Activated naive CD4-positive, alpha-beta T cell treated with anti-CD3 and anti-CD28 coated beads, Interleukin-2, amount 50 U/mL, for 24 hours (primary cell): ENCODE data around the gene ZBTB24.
"Not testable (repeated sequence)": the region's sequence is repeated elsewhere in the genome, so short reads cannot be mapped to it uniquely, and the experiment has no call there.

Experiments used
- H3K27ac Mint-ChIP-seq: one replicate; pipeline ENCODE4 v1.8.0; 2021; ENCODE audit warnings: mild to moderate bottlenecking, mixed read lengths
- H3K27me3 Mint-ChIP-seq: one replicate; pipeline ENCODE4 v1.8.0; 2021; ENCODE audit warnings: mixed read lengths
- H3K36me3 Mint-ChIP-seq: one replicate; pipeline ENCODE4 v1.8.0; 2021; ENCODE audit warnings: mixed read lengths
- H3K4me1 Mint-ChIP-seq: one replicate; pipeline ENCODE4 v1.8.0; 2021; ENCODE audit warnings: mixed read lengths
- H3K4me3 Mint-ChIP-seq: one replicate; pipeline ENCODE4 v1.8.0; 2021; ENCODE audit warnings: mild to moderate bottlenecking, mixed read lengths
- H3K9me3 Mint-ChIP-seq: one replicate; pipeline ENCODE4 v1.8.0; 2021; ENCODE audit warnings: mixed read lengths

The ZBTB24 gene

DNA sequence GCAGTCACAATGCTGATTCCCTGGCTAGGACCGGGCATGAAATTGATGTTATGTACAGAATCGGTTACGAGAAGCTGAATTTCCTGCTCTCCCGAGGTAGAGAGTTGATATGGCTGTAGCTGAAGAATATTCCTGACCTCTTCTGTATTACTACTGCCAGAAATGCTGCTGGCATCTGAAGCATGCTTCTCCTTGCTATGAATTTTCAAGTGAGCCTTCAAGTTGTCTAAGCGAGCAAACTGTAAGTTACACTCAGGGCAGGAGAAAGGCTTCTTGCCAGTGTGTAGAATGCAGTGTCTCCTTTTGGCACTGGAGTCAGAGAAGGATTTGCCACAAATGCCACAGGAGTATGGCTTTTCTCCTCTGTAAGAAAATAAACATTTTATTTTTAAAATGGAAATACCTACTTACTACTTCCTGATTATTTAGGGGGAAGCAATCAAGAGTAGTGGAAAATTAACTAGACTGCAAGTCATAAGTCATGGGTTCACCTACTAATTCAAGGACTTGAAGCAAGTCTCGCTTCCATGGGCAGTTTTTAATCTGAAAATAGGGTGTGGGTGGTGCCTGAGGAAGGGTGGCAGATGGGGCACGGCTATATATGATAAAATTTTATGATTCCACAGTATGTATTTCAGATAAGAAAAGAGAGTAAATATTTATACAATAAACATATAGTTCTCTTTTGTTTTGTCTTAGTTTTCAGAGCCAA lies 16.7 kb downstream of the ZBTB24 start:
- Mint-ChIP-seq H3K4me1 (peaks cover 70% of the 10 kb centered on the region), H3K27ac (no peak overlapping the region), H3K36me3 (peaks cover 39% of the 10 kb centered on the region), H3K4me3 (no peak overlapping the region), H3K27me3 (no peaks in the 10 kb centered on the region), H3K9me3 (peaks cover 5% of the 10 kb centered on the region)

DNA sequence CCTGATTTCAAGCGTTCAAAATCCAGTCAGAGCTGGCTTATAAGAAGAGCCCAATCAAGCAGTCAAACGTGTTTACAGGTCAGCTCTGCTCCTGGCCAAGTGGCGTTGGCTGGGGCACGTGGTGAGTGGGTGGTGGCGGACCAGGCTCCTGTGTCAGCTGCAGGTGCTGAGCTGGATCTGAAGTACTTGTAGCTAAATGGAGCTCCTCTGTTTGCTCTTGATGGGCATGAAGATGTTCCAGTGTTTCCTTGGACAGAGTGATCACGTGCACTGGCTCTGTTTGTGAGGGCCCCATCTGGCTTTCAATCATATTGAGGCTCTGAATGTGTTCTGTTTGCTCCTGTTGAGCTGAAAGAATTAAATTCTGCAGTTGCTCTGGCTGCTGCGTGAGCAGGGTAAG lies 17.2 kb downstream of the ZBTB24 start:
- H3K36me3 Mint-ChIP-seq, result peaks cover 42% of the 10 kb centered on the region
- H3K4me3 Mint-ChIP-seq, result no peak overlapping the region
- peaks cover 67% of the 10 kb centered on the region for H3K4me1 Mint-ChIP-seq

DNA sequence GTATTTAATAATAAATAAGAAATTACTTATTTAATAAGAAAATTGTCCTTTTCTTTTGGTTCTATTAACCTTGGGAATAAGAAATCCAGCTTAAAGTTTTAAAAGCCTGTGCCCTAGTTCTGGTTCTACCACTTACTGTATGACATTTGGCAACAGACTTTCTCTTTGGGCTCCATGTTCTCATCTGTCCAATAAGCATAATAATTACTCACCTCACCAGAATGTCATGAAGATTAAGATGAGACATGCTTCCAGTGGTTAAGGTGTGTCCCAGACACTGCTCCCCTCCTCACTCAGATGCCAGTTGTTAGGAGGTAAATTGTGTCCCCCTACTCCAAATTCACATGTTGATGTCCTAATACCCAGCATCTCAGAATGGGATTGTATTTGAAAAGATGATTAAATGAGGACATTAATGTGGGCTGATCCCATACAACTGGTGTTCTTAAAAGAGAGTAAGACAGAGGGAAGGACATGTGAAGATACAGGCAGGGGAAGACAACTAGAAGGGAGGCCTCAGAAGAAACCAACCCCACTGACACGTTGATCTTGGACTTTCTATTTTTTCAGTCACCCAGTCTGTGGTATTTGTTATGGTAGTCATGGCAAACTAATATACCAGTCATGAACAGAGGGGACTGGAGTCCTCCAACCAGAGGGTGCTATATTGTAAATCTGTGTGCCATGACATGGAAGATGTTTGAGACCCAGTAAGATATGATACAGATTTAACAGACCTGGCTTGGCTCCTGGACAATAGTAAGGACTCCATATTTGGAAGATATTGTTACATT lies 21.1 kb downstream of the ZBTB24 start:
- Mint-ChIP-seq H3K9me3 (peaks cover 5% of the 10 kb centered on the region), H3K27me3 (no peaks in the 10 kb centered on the region), H3K27ac (peak overlapping the region; percentile 91), H3K36me3 (peaks cover 23% of the 10 kb centered on the region), H3K4me1 (peaks cover 70% of the 10 kb centered on the region), H3K4me3 (no peak overlapping the region)

More for the DNA sequence above, 17.2 kb downstream of the ZBTB24 start:
- H3K27ac Mint-ChIP-seq, result peak overlapping the region; percentile 46
- H3K27me3 Mint-ChIP-seq, result no peaks in the 10 kb centered on the region
- peaks cover 5% of the 10 kb centered on the region for H3K9me3 Mint-ChIP-seq

DNA sequence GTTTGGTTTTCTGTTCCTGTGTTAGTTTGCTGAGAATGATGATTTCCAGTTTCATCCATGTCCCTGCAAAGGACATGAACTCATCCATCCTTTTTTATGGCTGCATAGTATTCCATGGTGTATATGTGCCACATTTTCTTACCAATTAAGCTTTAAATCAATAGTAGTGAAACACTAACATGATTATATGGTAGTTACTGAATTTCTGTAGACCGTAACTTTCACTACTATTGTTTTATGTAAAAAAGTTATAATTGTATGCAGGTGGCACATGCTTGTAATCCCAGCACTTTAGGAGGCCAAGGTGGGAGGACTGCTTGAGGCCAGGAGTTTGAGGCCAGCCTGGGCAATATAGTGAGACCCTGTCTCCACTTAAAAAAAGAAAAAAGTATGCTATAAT lies 21.8 kb downstream of the ZBTB24 start:
- peak overlapping the region; percentile 83 for H3K27ac Mint-ChIP-seq
- not testable (repeated sequence) for H3K27me3 Mint-ChIP-seq, H3K9me3 Mint-ChIP-seq, H3K4me3 Mint-ChIP-seq
- H3K4me1 Mint-ChIP-seq, result peaks cover 72% of the 10 kb centered on the region
- H3K36me3 Mint-ChIP-seq, result peaks cover 21% of the 10 kb centered on the region

DNA sequence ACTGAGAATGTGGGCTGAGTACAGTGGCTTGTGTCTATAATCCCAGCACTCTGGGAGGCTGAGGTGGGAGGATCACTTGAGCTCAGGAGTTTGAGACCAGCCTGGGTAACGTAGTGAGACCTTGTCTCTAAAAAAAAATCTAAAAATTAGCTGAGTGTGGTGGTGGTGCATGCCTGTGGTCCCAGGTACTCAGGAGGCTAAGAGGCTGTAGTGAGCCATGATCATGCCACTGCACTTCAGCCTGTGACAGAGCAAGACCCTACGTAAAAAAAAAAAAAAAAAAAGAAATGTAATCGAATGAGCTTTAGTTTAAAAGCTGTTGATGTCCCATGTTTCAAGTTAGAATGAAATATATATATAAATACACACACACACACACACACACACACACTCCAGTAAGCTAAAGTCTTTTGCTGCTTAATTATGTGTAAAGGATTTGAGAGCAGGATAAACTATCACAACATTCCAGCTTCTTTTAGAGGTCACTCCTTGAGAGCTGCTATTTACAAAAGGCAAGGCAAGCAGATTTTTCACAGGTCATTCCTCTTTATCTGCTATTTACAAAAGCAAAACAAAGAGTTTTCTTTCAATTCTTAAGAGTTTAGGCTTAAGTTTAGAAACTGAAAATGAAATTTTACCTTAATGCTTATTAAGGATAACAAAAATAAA lies 22.7 kb downstream of the ZBTB24 start:
- H3K27ac Mint-ChIP-seq, result peak overlapping the region; percentile 33
- H3K27me3 Mint-ChIP-seq, result no peaks in the 10 kb centered on the region

DNA sequence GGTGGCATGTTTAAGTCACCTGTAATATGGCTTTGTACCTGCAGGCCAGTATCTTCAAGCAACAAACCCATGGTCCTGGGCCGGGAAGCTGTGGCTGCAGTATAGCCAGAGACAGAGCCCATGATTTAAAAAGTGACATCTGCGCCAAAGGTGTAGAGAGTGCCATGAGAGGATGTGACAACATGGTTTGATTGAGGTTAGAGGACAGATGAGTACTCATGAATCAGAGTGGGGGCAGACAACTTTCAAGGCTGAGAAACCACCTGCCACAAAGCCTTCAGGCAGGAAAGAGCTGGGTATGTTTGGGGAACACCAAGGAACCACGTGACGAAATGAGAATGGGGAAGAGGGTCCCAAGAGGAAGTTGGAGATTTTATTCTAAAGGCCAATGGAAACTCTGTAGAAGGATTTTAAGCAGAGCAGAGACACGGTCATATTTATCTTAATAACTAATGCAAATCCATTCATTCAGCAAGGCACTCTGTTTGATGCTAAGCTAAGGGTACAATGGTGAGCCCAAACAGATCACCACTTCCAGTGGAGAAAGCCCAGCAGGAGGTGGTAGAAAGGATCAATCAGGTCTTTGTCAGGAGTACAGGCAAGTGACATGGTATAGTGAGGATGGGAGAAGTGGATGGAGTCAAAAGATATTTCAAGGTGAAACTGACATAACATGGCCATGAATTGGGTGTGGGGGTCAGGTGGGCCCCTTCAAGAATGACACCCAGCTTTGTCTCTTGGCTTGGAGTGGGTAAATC lies 24.1 kb downstream of the ZBTB24 start:
- Mint-ChIP-seq H3K4me1 (peaks cover 65% of the 10 kb centered on the region), H3K4me3 (peak overlapping the region; percentile 11), H3K27ac (peak overlapping the region; percentile 87), H3K36me3 (peaks cover 15% of the 10 kb centered on the region), H3K27me3 (no peaks in the 10 kb centered on the region), H3K9me3 (peaks cover 5% of the 10 kb centered on the region)

More for the DNA sequence above, 22.7 kb downstream of the ZBTB24 start:
- Mint-ChIP-seq H3K36me3 (peaks cover 17% of the 10 kb centered on the region), H3K4me3 (no peak overlapping the region), H3K4me1 (peaks cover 64% of the 10 kb centered on the region), H3K9me3 (peaks cover 5% of the 10 kb centered on the region)

DNA sequence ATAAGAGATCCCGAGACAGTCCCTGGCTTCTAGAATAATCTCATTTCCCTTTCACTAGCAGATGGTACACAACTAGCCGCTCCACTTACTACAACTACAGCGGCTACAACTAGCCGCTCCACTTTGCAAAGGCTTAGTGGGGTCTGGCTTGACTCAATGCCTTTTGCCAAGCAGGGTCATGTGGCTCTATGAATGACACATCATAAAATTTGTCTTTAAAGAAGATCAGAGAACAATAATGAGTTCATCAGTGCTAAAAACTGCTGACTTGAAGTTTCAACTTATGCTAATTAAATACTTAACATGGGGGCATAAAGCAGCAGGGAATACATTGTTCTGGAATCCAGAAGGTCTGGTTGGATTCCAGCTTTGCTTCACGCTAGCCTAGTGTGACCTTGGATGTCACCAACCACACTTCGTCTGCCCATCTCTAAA lies 25.4 kb downstream of the ZBTB24 start:
- peaks cover 14% of the 10 kb centered on the region for H3K36me3 Mint-ChIP-seq
- no peaks in the 10 kb centered on the region for H3K27me3 Mint-ChIP-seq
- H3K4me1 Mint-ChIP-seq, result peaks cover 67% of the 10 kb centered on the region
- H3K9me3 Mint-ChIP-seq, result peaks cover 5% of the 10 kb centered on the region
- H3K27ac Mint-ChIP-seq, result no peak overlapping the region
- peak overlapping the region; percentile 52 for H3K4me3 Mint-ChIP-seq

DNA sequence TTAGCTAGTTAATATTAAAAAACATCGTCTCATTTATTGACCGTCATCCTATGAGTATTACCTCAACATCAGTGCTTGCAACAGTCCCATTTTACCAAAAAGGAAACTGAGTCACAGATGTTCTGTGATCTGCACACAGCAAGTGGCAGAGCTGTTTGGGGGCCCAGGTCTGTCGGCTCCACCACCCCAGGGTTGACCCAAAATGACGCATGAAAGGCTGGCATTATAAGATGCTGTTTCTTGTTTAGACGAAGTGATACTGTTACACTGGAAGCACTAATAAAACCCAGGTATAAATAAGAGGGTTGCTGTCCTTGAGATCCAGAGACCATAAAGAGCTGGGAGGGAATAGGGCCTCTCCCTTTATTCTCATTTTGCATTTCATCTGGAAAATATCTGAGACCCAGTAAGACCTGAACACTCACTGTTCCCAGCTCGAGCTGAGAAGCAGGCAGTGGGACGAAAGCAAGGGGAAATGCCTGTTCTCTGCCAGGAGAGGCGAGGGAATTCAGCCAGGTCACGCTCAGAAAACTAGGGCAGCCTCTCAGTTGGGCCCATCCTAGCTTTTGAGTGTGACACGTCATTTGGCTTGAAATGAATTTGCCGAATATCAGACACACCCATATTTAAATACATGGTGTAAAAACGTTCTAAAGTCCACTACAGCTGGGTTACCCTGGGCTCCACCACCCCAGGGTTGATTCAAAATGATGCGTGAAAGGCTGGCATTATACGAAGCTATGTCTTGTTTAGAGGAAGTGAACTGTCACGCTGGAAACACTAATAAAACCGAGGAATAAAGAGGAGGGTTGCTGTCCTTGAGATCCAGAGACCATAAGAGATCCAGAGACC lies 26.1 kb downstream of the ZBTB24 start:
- Mint-ChIP-seq H3K4me1 (peaks cover 64% of the 10 kb centered on the region), H3K27me3 (no peaks in the 10 kb centered on the region), H3K9me3 (peaks cover 3% of the 10 kb centered on the region), H3K4me3 (peak overlapping the region; percentile 52), H3K36me3 (peaks cover 8% of the 10 kb centered on the region), H3K27ac (peak overlapping the region; percentile 23)

DNA sequence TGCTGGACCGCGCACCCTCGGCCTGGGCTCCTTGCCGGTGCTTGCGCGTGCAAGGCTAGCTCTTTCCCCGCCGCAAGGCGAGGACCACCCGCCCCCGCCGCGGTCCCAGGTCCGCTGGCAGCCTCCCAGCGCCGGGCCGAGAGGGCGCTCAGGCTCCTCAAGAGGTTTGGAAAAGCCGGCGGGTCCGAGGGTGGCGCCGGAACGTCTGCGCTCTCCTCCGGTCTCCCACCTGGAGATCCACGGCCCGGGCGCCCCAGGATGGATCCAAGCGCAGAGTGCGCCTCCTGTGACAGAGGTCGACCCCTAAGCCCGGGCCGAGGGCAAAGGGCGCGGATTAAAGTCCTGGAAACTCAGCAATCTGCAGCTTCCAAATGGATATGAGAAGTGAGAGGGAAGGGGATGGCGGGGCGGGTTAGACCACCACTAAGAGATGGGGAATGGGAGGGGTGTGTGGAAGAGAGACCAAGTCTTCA lies 26.9 kb downstream of the ZBTB24 start:
- H3K36me3 Mint-ChIP-seq, result peaks cover 4% of the 10 kb centered on the region
- peaks cover 60% of the 10 kb centered on the region for H3K4me1 Mint-ChIP-seq
- H3K27me3 Mint-ChIP-seq, result no peaks in the 10 kb centered on the region

DNA sequence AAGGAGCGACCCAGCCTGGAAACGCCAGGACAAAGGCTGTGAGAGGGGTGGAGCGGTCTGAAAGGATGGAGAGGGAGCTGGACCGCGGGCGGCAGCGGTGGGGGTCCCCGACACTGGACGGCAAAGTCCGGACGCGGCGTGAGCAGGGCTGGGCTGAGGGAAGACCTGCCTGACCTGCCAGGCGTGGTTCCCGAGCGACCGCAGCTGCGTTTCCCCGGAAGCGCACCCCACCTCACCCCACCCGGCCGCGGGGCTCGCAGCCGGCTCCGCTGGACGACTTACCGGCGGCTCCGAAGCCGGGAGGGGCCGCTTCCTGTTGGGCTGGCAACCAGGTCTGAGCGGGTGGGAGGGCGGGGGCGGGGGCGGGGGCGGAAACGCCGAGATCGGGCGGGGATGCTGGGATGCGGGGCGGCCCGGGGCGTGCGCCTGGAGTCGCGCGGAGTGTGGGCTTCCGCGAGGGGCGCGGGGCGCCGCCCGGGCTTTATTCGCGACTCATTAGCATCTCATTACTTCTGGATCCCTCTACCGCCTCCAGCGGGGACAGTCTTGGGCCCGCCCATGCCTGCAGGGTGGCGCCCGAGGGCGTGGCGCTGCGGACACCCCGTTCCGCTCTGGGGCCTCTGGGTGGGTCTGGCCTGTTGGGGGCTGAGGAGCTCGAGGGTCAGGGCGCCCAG lies 27.4 kb downstream of the ZBTB24 start, which contains the start of gene MICAL1:
Gene MICAL1, minus strand, starts transcription at position 336 of the 674 bp plus-strand sequence. CDS start 1,576 bp downstream, outside the sequence.
- Mint-ChIP-seq H3K9me3 (no peaks in the 10 kb centered on the region), H3K27ac (peak within 1 kb of the TSS; percentile 85), H3K27me3 (no peaks in the 10 kb centered on the region), H3K4me1 (peaks cover 62% of the 10 kb centered on the region), H3K4me3 (peak within 1 kb of the TSS; percentile 95), H3K36me3 (peaks cover 5% of the 10 kb centered on the region)

More for the DNA sequence above, 26.9 kb downstream of the ZBTB24 start:
- Mint-ChIP-seq H3K9me3 (no peaks in the 10 kb centered on the region), H3K4me3 (peak overlapping the region; percentile 51), H3K27ac (no peak overlapping the region)

DNA sequence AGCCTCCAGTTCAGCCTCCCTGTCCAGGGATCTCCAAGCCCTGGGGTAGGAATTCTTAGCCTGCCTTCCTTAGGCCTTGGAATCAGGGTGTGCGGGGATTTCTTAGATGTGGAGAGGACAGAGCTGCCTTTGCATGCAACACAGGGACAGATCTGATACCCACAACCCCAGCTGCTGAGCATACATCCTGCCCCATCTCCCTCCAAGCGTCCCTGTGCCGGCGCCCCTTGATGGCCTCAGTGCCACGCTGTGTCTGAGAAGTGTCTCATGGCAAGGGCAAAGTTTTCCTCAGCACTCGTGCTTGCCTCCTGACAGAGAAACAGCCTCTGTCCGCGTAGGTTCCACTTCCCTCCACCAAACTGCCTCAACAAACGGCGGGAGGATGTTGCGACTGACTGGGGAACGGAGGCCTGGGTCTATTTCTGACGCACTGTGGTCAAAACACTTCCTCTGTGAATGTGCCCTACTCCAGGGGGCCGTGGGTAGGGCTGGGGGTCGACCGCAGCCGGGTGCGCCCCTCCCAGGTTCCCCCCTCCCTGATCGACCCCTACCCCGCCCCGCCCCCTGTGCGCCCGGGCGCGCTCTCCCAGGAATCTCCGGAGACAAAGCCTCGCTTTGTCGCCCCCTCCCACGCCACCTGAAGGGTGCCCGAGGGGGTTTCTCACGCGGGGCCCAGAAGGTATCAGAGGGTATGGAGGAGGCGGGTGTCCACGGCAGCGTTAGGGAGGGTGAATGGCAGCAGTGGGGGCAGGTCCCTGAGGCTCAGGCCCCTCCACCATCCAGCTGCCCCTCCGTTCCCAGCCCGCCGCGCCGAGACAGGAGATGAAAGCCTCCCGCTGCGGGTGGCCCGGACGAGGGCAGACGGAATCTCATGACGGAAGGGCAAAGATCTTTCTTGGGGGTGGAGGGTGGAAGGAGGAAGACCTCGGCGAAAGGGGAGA lies 28.3 kb downstream of the ZBTB24 start:
- Mint-ChIP-seq H3K36me3 (peaks cover 5% of the 10 kb centered on the region), H3K4me1 (peaks cover 62% of the 10 kb centered on the region), H3K4me3 (peak overlapping the region; percentile 95), H3K27me3 (no peaks in the 10 kb centered on the region), H3K27ac (peak overlapping the region; percentile 85), H3K9me3 (no peaks in the 10 kb centered on the region)

DNA sequence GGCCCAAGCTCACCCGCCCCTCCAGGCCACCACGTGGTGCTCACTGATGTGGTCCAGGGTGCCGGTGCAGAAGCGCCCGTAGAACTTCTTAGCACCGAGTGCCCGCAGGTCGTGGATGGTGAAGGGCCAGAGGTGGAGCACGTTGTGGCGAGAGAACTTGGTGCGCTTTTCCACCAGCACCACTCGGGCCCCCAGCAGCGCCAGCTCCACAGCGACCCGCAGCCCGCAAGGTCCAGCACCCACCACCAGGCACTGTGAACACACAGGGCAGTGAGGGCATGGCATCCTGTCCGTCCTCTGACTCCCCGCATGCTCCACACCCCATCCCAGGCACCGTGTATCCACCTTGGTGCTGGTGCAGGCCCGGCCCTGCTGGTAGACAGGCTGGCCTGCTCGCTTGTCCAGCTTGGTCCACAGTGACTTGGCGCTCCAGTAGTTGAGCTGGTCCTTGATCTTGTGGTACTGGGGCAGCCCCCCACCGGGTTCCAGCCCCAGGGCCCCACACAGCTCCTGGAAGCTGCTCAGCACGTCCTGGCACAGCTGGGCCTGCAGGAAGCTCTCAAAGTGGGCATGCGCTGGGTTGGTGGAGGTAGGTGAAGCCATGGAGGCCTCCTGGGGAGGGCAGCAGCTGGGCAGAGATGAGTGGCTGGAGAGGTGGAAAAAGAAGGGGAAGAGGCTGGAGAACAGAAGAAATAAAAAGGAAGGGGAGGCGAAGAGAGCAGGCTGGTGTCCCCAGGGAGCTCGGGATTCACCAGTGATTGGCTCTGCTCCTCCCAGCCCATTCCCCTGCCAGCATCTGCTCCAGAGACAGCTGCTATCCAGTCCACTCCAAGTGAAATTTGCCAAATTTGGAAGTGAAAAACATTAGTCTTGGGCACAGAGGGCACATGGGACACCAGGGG lies 29.2 kb downstream of the ZBTB24 start:
- Mint-ChIP-seq H3K4me3 (peak overlapping the region; percentile 95), H3K27ac (peak overlapping the region; percentile 65), H3K4me1 (peaks cover 62% of the 10 kb centered on the region), H3K36me3 (peaks cover 4% of the 10 kb centered on the region), H3K9me3 (no peaks in the 10 kb centered on the region), H3K27me3 (no peaks in the 10 kb centered on the region)
